Measurements from ENCODE around the gene ZCCHC14. TPM values are rescaled to one million over a fixed set of nuclear protein-coding genes. Genes with fewer than 3 reads are reported as not detected.

Gene ZCCHC14
- total RNA-seq, 1 donor from 2014 or later = 19.0 TPM

DNA sequence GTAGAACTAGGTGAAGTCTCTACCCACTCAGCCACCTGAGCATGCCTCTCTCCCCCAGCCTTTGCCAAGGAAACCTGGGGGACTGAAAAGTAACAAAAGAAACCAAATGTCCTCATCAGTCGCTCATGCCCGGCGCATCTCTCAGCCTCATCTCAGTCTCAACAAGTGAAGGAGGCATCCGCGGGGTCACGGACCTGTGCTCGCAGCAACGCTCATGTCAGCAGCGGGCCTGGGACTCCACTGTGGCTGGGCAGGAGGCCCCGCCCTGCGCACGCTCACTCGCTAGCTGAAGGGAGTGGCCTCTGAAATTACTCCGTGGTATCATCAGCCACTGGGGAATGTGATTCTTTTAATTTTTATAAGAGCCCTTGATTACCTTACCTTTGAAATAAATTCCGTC, 69.4 kb downstream of the ZCCHC14 start:
- Mint-ChIP-seq H3K27me3 (ENCODE audit: low read depth, unreplicated experiment) (no peaks in the 10 kb centered on the region), H3K9me3 (ENCODE audit: unreplicated experiment) (peaks cover 2% of the 10 kb centered on the region), H3K4me1 (ENCODE audit: low read depth, unreplicated experiment) (peaks cover 2% of the 10 kb centered on the region), H3K36me3 (ENCODE audit: low read depth, unreplicated experiment) (peaks cover 10% of the 10 kb centered on the region), H3K27ac (ENCODE audit: unreplicated experiment) (no peak overlapping the region), H3K4me3 (ENCODE audit: unreplicated experiment) (no peak overlapping the region)
- Histone ChIP-seq H4K20me1 (ENCODE audit: insufficient read depth, low read length) (peaks cover 65% of the 10 kb centered on the region), H3K9ac (ENCODE audit: low read length) (no peak overlapping the region), H3K4me2 (ENCODE audit: low read length) (no peak overlapping the region), H3K36me3 (ENCODE audit: insufficient read depth, low read length) (peaks cover 25% of the 10 kb centered on the region), H3K79me2 (ENCODE audit: insufficient read depth, low read length) (peaks cover 10% of the 10 kb centered on the region), H3K27ac (ENCODE audit: low read depth, low read length) (no peak overlapping the region), H3K27me3 (ENCODE audit: insufficient read depth, low read length) (no peaks in the 10 kb centered on the region), H3K4me3 (ENCODE audit: insufficient read depth, low read depth, low read length) (no peak overlapping the region), H3K4me1 (ENCODE audit: insufficient read depth, low read length) (no peaks in the 10 kb centered on the region), H2AFZ (ENCODE audit: low read depth, low read length) (no peak overlapping the region), H3K9me3 (ENCODE audit: insufficient read depth, low read depth, low read length) (no peaks in the 10 kb centered on the region)
- TF ChIP-seq, protein P1, sequence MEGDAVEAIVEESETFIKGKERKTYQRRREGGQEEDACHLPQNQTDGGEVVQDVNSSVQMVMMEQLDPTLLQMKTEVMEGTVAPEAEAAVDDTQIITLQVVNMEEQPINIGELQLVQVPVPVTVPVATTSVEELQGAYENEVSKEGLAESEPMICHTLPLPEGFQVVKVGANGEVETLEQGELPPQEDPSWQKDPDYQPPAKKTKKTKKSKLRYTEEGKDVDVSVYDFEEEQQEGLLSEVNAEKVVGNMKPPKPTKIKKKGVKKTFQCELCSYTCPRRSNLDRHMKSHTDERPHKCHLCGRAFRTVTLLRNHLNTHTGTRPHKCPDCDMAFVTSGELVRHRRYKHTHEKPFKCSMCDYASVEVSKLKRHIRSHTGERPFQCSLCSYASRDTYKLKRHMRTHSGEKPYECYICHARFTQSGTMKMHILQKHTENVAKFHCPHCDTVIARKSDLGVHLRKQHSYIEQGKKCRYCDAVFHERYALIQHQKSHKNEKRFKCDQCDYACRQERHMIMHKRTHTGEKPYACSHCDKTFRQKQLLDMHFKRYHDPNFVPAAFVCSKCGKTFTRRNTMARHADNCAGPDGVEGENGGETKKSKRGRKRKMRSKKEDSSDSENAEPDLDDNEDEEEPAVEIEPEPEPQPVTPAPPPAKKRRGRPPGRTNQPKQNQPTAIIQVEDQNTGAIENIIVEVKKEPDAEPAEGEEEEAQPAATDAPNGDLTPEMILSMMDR (IDR thresholded peaks at IDR 0.05; ENCODE audit: insufficient read depth, low read depth, low read length) = no peak
- TF ChIP-seq EZH2 (IDR thresholded peaks at IDR 0.05; ENCODE audit: insufficient read depth, low read length) = no peak
- FAIRE-seq (no peak), DNase-seq (ENCODE audit: low read depth) (no peak)

DNA sequence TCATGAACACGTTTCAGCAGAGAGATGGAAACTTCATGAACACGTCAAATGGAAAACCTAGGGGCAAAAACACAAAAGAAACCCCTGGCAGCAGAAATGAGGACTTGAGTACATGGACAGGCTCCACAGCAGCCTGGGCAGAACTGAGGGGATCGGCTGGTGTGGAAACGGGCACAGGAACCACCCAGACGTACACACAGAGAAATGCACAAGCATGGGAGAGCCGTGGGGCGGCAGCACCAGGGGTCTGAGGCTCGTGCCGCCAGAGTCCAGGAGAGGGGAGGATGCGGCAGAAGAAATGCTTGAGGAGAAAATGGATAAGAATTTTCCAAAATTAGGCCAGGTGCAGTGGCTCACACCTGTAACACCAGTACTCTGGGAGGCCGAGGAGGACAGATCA, 70.7 kb downstream of the ZCCHC14 start:
- H3K27ac Mint-ChIP-seq (ENCODE audit: unreplicated experiment) = no peak overlapping the region
- H3K36me3 Mint-ChIP-seq (ENCODE audit: low read depth, unreplicated experiment) = peaks cover 18% of the 10 kb centered on the region

More for the DNA sequence above, 70.7 kb downstream of the ZCCHC14 start:
- Histone ChIP-seq H2AFZ (ENCODE audit: low read depth, low read length) (no peak overlapping the region), H3K79me2 (ENCODE audit: insufficient read depth, low read length) (peaks cover 10% of the 10 kb centered on the region), H3K36me3 (ENCODE audit: insufficient read depth, low read length) (peaks cover 25% of the 10 kb centered on the region), H3K4me3 (ENCODE audit: insufficient read depth, low read depth, low read length) (no peak overlapping the region), H3K27me3 (ENCODE audit: insufficient read depth, low read length) (no peaks in the 10 kb centered on the region), H3K9ac (ENCODE audit: low read length) (no peak overlapping the region), H3K4me2 (ENCODE audit: low read length) (no peak overlapping the region), H3K27ac (ENCODE audit: low read depth, low read length) (no peak overlapping the region), H4K20me1 (ENCODE audit: insufficient read depth, low read length) (peaks cover 55% of the 10 kb centered on the region), H3K9me3 (ENCODE audit: insufficient read depth, low read depth, low read length) (no peaks in the 10 kb centered on the region), H3K4me1 (ENCODE audit: insufficient read depth, low read length) (no peaks in the 10 kb centered on the region)
- TF ChIP-seq, protein P1 (IDR thresholded peaks at IDR 0.05; ENCODE audit: insufficient read depth, low read depth, low read length) = no peak
- TF ChIP-seq EZH2 (IDR thresholded peaks at IDR 0.05; ENCODE audit: insufficient read depth, low read length) = no peak
- Mint-ChIP-seq H3K27me3 (ENCODE audit: low read depth, unreplicated experiment) (no peaks in the 10 kb centered on the region), H3K9me3 (ENCODE audit: unreplicated experiment) (peaks cover 2% of the 10 kb centered on the region), H3K4me1 (ENCODE audit: low read depth, unreplicated experiment) (peaks cover 2% of the 10 kb centered on the region), H3K4me3 (ENCODE audit: unreplicated experiment) (no peak overlapping the region)
- DNase-seq (ENCODE audit: low read depth) (no peak), FAIRE-seq (no peak)
